ENCODE data around the gene ADAMTSL3. TPM values are rescaled to one million over a fixed set of nuclear protein-coding genes. Genes with fewer than 3 reads are reported as not detected.

Gene ADAMTSL3
- total RNA-seq, 1 donor: under 0.01 TPM

DNA sequence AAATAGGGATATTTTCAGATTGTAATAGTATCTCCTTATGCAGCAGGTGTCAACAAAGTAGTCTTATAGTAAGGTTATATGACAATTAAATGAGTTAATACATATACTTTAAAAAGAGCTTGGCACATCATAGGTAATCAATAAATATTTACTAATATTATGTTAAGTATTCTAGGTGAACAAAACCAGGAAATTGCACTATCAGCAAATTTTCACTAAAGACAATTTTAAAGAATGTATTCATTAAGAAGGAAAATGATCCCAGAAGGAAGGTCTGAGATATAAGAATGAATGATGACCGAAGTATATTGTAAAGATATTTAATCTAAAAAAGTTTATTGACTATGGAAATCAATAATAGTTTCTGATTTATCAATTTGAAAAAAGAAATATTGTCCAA, 281.9 kb downstream of the ADAMTSL3 start:
- H3K4me3 ChIP-seq (ENCODE audit: low read depth, low read length): no peak overlapping the region
- DNase-seq (ENCODE audit: low read depth): no peak
- TF ChIP-seq, protein P1, sequence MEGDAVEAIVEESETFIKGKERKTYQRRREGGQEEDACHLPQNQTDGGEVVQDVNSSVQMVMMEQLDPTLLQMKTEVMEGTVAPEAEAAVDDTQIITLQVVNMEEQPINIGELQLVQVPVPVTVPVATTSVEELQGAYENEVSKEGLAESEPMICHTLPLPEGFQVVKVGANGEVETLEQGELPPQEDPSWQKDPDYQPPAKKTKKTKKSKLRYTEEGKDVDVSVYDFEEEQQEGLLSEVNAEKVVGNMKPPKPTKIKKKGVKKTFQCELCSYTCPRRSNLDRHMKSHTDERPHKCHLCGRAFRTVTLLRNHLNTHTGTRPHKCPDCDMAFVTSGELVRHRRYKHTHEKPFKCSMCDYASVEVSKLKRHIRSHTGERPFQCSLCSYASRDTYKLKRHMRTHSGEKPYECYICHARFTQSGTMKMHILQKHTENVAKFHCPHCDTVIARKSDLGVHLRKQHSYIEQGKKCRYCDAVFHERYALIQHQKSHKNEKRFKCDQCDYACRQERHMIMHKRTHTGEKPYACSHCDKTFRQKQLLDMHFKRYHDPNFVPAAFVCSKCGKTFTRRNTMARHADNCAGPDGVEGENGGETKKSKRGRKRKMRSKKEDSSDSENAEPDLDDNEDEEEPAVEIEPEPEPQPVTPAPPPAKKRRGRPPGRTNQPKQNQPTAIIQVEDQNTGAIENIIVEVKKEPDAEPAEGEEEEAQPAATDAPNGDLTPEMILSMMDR (IDR thresholded peaks at IDR 0.05; ENCODE audit: insufficient read depth, low read depth, low read length): no peak

DNA sequence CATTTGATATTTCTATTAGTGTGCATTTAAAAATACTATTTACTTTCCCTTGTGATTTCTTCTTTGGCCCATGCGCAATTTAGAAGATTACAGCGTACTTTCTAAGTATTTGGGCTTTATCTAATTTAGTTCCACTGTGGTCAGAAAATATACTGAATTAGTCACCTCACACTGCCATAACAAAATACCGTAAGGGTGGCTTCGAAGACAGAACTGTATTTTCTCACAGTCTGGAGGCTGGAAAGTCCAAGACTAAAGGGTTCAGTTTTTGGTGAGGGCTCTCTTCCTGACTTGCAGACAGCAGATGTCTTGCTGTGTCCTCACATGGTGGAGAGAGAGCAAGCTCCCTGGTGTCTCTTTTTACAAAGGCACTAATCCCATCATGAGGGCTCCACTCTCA, 286.2 kb downstream of the ADAMTSL3 start:
- TF ChIP-seq, protein P1 (IDR thresholded peaks at IDR 0.05; ENCODE audit: insufficient read depth, low read depth, low read length): no peak
- H3K4me3 ChIP-seq (ENCODE audit: low read depth, low read length): no peak overlapping the region
- DNase-seq (ENCODE audit: low read depth): no peak

DNA sequence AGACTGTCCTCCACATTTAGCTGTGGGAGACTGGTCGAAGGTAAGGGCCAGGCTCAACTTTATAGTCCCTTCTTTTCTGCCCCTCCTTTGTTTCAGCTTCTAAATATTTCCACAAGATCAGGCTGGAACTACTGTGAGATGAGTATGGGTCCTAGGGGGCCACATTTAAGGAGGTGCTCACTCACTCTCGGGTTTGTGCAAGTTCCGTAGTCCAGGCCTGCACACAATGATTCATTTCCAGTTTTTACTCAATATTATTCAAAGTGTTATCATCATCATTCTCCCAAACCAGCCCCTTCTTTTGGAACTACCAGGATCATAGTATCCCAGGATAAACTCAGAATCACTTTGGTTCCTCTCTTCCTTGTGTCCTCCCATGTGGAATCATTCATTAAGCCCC, 289.1 kb downstream of the ADAMTSL3 start:
- TF ChIP-seq, protein P1 (IDR thresholded peaks at IDR 0.05; ENCODE audit: insufficient read depth, low read depth, low read length): no peak
- DNase-seq (ENCODE audit: low read depth): no peak
- H3K4me3 ChIP-seq (ENCODE audit: low read depth, low read length): no peak overlapping the region

DNA sequence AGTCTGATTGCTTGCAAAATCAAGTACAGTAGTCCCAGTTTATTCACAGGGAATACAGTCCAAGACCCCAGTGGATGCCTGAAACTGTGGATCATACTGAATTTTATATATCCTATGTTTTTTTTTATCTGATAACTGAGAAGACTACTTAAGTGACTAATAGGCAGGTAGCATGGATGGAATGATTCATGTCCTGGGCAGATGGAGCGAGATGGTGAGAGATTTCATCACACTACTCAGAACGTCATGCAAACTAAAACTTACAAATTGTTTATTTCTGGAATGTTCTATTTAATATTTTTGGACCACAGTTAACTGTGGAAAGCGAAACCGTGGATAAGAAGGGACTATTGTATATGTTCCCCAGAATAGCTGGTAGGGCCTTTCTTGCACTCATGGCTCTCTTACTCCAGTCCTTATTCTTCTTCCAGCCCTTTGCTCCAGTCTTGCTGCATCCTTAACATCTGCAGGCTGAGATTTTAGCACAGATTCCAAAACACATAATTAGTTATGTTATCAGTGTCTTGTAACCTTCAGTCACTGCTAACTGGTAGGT, 290.0 kb downstream of the ADAMTSL3 start:
- TF ChIP-seq, protein P1 (IDR thresholded peaks at IDR 0.05; ENCODE audit: insufficient read depth, low read depth, low read length): no peak
- H3K4me3 ChIP-seq (ENCODE audit: low read depth, low read length): no peak overlapping the region
- peak; percentile 30 for DNase-seq (ENCODE audit: low read depth)

DNA sequence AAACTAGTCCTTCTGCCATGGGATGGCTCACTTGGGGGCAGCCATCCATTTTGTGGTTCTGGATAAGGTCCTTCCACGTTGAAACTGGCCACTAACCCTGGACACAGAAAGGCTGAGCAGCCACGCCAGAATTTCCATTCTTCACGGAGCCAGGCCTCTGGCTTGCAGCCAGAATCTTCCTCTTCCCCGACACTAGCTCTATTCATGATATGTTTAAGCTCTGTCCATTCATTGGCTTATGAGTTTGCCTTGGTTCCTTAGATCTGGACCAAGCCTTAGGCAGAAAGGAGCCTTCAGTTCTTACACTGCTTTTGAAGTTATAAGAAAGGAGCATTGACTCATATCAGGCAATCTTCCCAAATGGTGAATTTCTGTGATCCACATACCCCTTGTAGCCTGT, 293.2 kb downstream of the ADAMTSL3 start:
- no peak overlapping the region for H3K4me3 ChIP-seq (ENCODE audit: low read depth, low read length)
- TF ChIP-seq, protein P1 (IDR thresholded peaks at IDR 0.05; ENCODE audit: insufficient read depth, low read depth, low read length): no peak
- no peak for DNase-seq (ENCODE audit: low read depth)

DNA sequence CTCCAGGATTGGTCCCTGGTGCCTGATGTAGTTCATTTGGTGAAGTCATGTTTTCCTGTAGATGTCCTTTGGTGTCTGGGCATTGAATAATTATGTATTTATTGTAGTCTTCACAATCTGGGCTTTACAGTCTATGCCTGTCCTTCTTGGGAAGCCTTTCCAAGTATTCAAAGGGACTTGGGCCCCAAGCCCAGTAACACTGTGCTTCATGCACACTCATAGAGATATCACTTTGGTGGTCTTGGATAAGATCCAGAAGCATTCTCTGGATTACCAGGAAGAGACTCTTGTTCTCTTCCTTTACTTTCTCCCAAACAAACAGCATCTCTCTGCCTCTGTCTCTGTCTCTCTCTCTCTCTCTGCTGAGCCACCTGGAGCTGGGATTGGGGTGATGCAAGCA, 300.6 kb downstream of the ADAMTSL3 start:
- no peak overlapping the region for H3K4me3 ChIP-seq (ENCODE audit: low read depth, low read length)
- DNase-seq (ENCODE audit: low read depth): no peak
- TF ChIP-seq, protein P1 (IDR thresholded peaks at IDR 0.05; ENCODE audit: insufficient read depth, low read depth, low read length): no peak

DNA sequence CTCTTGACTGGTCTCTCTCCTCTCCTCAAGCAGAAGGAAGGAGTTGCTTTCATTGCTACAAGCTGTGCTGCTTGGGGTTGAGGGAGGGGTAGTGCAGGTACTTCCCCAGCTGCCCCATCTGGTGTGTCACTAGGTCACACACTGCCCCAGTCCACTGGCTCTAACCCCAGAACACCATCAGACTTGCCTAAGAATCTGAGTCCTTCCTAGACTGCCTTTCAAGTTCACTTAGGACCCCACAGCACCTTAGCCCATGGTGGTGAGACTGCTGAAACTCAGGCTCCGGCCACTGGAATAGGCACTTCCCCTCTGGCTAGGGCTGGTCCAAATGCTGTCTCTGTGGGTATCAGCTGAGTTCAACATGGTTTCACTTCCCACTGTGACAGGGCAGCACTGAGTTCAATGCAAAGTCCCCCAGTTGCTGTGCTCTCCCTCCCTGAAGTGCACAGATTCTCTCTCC, 301.9 kb downstream of the ADAMTSL3 start:
- no peak overlapping the region for H3K4me3 ChIP-seq (ENCODE audit: low read depth, low read length)
- DNase-seq (ENCODE audit: low read depth): no peak
- TF ChIP-seq, protein P1 (IDR thresholded peaks at IDR 0.05; ENCODE audit: insufficient read depth, low read depth, low read length): no peak

Measured in fibroblast of villous mesenchyme (primary cell).